RPMI8226 (cell line): ENCODE data around the gene FBXW8.
"Not testable (repeated sequence)": the region's sequence is repeated elsewhere in the genome, so short reads cannot be mapped to it uniquely, and the experiment has no call there.

ENCODE experiments used
- DNase-seq: peaks from one replicate; pipeline ENCODE4 v3.0.0-alpha.2; 2015

The FBXW8 gene

GRCh38 chr12:117042171-117042842, 131.6 kb downstream of the FBXW8 start:
- DNase-seq = no peak

GRCh38 chr12:117042862-117043261, 132.1 kb downstream of the FBXW8 start:
- DNase-seq = no peak

- no peak for DNase-seq
Measured at GRCh38 chr12:117044311-117044710, 133.6 kb downstream of the FBXW8 start.

- DNase-seq = no peak
Measured at GRCh38 chr12:117044790-117045159, 134.0 kb downstream of the FBXW8 start.

- no peak for DNase-seq
Measured at GRCh38 chr12:117045160-117046010, 134.6 kb downstream of the FBXW8 start.

- no peak for DNase-seq
Measured at GRCh38 chr12:117046011-117046369, 135.2 kb downstream of the FBXW8 start.

- no peak for DNase-seq
Measured at GRCh38 chr12:117046425-117046824, 135.7 kb downstream of the FBXW8 start.

- DNase-seq = no peak
Measured at GRCh38 chr12:117046861-117047530, 136.2 kb downstream of the FBXW8 start.

- no peak for DNase-seq
Measured at GRCh38 chr12:117047810-117048584, 137.2 kb downstream of the FBXW8 start.

- no peak for DNase-seq
Measured at GRCh38 chr12:117048585-117048904, 137.8 kb downstream of the FBXW8 start.

- DNase-seq = no peak
Measured at GRCh38 chr12:117049295-117049694, 138.5 kb downstream of the FBXW8 start.

GRCh38 chr12:117050060-117050459, 139.3 kb downstream of the FBXW8 start:
- DNase-seq = no peak

GRCh38 chr12:117051380-117051779, 140.6 kb downstream of the FBXW8 start:
- DNase-seq = no peak

GRCh38 chr12:117052386-117053049, 141.8 kb downstream of the FBXW8 start:
- DNase-seq = no peak

GRCh38 chr12:117053050-117053400, 142.3 kb downstream of the FBXW8 start:
- DNase-seq = no peak

GRCh38 chr12:117053597-117054201, 142.9 kb downstream of the FBXW8 start:
- DNase-seq = no peak

- no peak for DNase-seq
Measured at GRCh38 chr12:117054279-117054678, 143.5 kb downstream of the FBXW8 start.

GRCh38 chr12:117057626-117058025, 146.9 kb downstream of the FBXW8 start:
- not testable (repeated sequence) for DNase-seq

GRCh38 chr12:117058442-117059072, 147.8 kb downstream of the FBXW8 start:
- no peak for DNase-seq

GRCh38 chr12:117059156-117059555, 148.4 kb downstream of the FBXW8 start:
- DNase-seq = no peak

GRCh38 chr12:117060246-117060928, 149.6 kb downstream of the FBXW8 start:
- DNase-seq = no peak
